Measurements from ENCODE around the gene SLC18A3. TPM values are rescaled to one million over a fixed set of nuclear protein-coding genes. Genes with fewer than 3 reads are reported as not detected.

Gene SLC18A3
- total and polyA plus RNA-seq, 7 donors = 0.16 to 2.5 (median 0.83) TPM; not detected in 3

DNA sequence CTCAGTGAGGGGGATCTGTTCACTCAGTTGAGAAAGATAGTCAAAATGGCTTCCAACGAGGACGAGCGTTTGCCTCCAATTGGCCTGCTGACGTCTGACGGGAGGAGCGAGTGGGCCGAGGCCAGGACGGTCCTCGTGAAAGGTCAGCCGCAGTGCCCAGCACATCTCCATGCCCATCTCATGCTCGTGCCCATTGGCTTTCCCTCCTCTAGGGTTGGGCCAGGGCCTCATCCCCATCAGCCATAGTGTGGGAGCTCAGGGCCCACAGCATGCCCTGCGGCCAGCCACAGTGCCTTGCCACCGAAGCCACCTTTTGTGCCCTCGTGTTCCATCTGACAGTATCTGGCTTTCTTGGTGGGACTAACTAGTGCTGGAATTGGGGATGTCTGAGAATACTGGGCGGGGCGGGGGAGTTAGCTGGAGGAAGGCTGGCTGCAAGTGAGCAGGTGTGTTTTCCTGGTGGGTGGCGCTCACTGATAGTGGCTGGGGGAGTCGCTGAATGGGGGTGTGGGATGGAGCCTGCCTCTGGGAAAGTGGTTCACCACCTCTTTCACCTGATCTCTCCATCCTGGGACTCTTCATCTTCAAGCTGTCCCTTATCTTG is 17.6 kb downstream of the SLC18A3 start:
- Histone ChIP-seq H3K4me3 (no peak overlapping the region), H3K36me3 (no peaks in the 10 kb centered on the region), H3K27ac (no peak overlapping the region), H3K27me3 (no peaks in the 10 kb centered on the region), H3K9me3 (no peaks in the 10 kb centered on the region), H3K4me1 (no peaks in the 10 kb centered on the region)
- peak; percentile 49 for DNase-seq
- TF ChIP-seq POLR2A (IDR thresholded peaks at IDR 0.05) = no peak
- TF ChIP-seq POLR2AphosphoS5 (IDR thresholded peaks at IDR 0.05) = no peak
- no peak for TF ChIP-seq EP300 (IDR thresholded peaks at IDR 0.05)
- TF ChIP-seq CTCF (IDR thresholded peaks at IDR 0.05) = no peak
- whole genome bisulfite sequencing, 2 donors = 85 to 92% methylated on average over 18 of the region's 18 CpGs
- intact Hi-C loops (cut with DNase I) = no loop called here

DNA sequence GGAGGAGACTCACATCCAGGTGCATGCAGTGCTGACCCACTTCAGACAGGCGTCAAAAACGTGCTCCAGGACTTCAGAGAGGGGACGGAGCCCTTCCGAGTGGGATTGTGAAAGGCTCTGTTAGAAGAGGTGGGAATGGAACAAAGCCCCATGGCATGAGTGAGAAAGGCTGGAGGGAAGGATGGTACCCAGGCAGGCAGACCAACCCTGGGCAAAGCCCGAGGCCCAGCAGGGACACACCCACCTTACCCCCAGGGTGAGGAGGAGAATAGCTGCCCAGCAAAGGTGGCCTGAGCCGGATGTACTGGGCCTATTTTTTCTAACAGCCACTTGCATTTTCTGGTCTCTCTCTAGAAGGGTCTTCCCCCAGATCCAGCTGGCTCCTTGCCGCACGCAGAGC is 18.5 kb downstream of the SLC18A3 start:
- H3K9me3 ChIP-seq = no peaks in the 10 kb centered on the region
- DNase-seq = no peak
- intact Hi-C loops (cut with DNase I) = no loop called here
- 89 to 90% methylated on average over 8 of the region's 8 CpGs for WGBS, 2 donors
- H3K4me1 ChIP-seq = no peaks in the 10 kb centered on the region
- TF ChIP-seq CTCF (IDR thresholded peaks at IDR 0.05) (no peak), EP300 (IDR thresholded peaks at IDR 0.05) (no peak), POLR2AphosphoS5 (IDR thresholded peaks at IDR 0.05) (no peak), POLR2A (IDR thresholded peaks at IDR 0.05) (no peak)
- no peak overlapping the region for H3K27ac ChIP-seq
- no peak overlapping the region for H3K4me3 ChIP-seq
- H3K27me3 ChIP-seq = no peaks in the 10 kb centered on the region
- no peaks in the 10 kb centered on the region for H3K36me3 ChIP-seq

DNA sequence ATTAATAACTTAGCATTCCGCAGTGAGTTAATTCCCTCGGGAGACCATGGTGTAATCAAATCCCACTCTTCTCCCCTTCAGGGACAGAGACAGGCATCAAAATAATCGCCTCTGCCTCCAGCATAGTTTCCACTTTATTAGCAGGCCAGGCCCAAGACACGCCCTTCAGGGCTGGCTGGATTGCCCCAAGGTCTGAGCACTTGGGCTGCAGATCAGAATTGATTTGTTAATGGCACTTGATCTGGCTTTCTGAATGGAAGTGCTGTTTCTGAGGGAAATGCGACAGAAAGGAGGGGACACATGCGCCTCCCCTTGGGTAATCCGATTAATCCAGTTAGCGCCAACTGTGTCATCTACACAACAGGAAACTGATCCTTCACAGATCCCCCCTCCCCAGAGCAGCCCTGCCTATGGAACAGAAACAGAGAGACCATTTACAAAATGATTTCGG is 19.3 kb downstream of the SLC18A3 start:
- no peak overlapping the region for H3K4me3 ChIP-seq

GRCh38 chr10:49631975-49632374 is 21.9 kb downstream of the SLC18A3 start:
- Histone ChIP-seq H3K9me3 (no peaks in the 10 kb centered on the region), H3K27me3 (no peaks in the 10 kb centered on the region), H3K27ac (no peak overlapping the region), H3K36me3 (no peaks in the 10 kb centered on the region), H3K4me3 (no peak overlapping the region), H3K4me1 (no peaks in the 10 kb centered on the region)
- intact Hi-C loops (cut with DNase I) = no loop called here
- DNase-seq = no peak
- TF ChIP-seq CTCF (IDR thresholded peaks at IDR 0.05) (no peak), EP300 (IDR thresholded peaks at IDR 0.05) (no peak), POLR2AphosphoS5 (IDR thresholded peaks at IDR 0.05) (no peak), POLR2A (IDR thresholded peaks at IDR 0.05) (no peak)
- 92 to 93% methylated on average over 6 of the region's 6 CpGs for WGBS, 2 donors

More for the DNA sequence above, 19.3 kb downstream of the SLC18A3 start:
- 71 to 76% methylated on average over 9 of the region's 9 CpGs for WGBS, 2 donors
- H3K4me1 ChIP-seq = no peaks in the 10 kb centered on the region
- no peaks in the 10 kb centered on the region for H3K36me3 ChIP-seq
- H3K27me3 ChIP-seq = no peaks in the 10 kb centered on the region
- DNase-seq = no peak
- H3K9me3 ChIP-seq = no peaks in the 10 kb centered on the region
- H3K27ac ChIP-seq = no peak overlapping the region
- intact Hi-C loops (cut with DNase I) = no loop called here
- TF ChIP-seq POLR2A (IDR thresholded peaks at IDR 0.05) (no peak), POLR2AphosphoS5 (IDR thresholded peaks at IDR 0.05) (no peak), EP300 (IDR thresholded peaks at IDR 0.05) (no peak), CTCF (IDR thresholded peaks at IDR 0.05) (no peak)

Measured in sigmoid colon (tissue), 7 donors.